NCI-H2107 treated with DMSO at 0.1 percent for 48 hours (cell line): ENCODE data around the gene MKX.

Experiments
- DNase-seq: peaks from one replicate; lab custom pipeline; 2025; ENCODE audit not compliant: unreplicated experiment; lab: John Stamatoyannopoulos, UW

Gene MKX, protein sequence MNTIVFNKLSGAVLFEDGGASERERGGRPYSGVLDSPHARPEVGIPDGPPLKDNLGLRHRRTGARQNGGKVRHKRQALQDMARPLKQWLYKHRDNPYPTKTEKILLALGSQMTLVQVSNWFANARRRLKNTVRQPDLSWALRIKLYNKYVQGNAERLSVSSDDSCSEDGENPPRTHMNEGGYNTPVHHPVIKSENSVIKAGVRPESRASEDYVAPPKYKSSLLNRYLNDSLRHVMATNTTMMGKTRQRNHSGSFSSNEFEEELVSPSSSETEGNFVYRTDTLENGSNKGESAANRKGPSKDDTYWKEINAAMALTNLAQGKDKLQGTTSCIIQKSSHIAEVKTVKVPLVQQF

DNA sequence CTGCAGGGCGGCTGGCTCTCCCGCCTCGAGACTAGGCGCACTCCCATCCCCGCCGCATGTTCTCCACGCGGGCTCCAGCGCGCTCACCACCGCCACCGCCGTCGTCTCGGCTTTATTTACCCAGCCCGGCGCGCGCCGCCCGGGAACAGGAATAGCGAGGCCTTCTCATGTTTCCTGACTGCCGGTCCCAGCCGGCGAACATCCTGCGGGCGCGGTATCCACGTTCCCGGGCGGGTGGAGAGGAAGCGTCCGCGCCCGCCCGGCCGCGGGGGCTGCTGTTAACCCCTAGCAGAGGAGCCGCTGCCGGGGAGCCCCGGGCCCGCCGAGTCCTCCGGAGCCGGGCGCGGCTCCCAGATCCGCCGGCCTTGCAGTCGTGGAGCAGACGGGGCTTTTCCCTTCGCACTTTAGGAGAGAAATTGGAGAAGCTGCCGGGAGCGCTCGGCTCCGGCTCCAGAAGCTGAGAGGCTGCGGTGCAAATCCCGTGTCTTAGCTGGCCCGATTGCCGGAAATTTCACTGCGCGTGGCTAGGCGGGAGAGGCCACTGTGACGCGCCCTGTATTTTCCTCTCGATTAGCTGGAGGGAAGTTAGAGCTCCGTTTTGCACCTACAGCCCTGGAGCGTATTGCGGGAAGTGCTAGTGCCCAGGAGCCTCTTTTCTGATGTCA lies at the start of gene MKX:
TSS of gene MKX (minus strand) at position 88 of the 665 bp plus-strand sequence. CDS start 2,404 bp downstream, outside the sequence.
- no peak for DNase-seq

DNA sequence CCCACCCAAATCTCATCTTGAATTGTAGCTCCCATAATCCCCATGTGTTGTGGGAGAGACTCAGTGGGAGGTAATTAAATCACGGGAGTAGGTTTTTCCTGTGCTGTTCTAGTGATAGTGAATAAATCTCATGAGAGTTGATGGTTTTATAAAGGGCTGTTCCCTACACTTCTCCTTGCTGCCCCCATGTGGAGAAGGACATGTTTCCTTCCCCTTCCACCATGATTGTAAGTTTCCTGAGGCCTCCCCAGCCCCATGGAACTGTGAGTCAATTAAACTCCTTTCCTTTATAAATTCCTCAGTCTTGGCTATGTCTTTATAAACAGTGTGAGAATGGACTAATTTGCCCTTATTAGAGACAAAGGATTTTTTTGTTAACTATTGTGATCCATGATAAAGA lies 48.5 kb upstream of the MKX start:
- no peak for DNase-seq

DNA sequence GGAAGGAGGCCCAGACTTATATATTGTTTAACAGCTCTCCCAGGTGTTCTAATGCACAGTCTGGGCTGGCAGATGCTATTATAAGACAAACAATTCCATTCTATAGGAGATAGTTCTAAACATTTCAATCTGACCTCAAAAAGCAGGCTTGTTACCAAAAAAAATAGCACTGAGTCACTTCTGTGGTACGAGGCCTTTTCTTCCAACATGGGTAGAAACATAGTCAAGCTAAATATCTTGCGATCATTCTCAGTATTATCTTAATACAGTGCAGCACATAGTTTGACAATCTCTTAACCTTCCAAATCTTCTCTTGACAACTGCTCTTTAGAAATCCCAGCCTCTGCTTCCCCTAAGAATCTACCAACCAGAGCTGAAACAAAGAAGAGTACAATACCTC lies 46.6 kb upstream of the MKX start:
- no peak for DNase-seq

GRCh38 chr10:27784272-27784671 lies 38.7 kb upstream of the MKX start:
- no peak for DNase-seq

- no peak for DNase-seq
These were observed 38.0 kb upstream of the MKX start for GRCh38 chr10:27783660-27784059.

- DNase-seq = no peak
These were observed 33.9 kb upstream of the MKX start for GRCh38 chr10:27779462-27780015.

GRCh38 chr10:27774831-27775230 lies 29.2 kb upstream of the MKX start:
- no peak for DNase-seq

GRCh38 chr10:27771231-27771630 lies 25.6 kb upstream of the MKX start:
- no peak for DNase-seq

DNA sequence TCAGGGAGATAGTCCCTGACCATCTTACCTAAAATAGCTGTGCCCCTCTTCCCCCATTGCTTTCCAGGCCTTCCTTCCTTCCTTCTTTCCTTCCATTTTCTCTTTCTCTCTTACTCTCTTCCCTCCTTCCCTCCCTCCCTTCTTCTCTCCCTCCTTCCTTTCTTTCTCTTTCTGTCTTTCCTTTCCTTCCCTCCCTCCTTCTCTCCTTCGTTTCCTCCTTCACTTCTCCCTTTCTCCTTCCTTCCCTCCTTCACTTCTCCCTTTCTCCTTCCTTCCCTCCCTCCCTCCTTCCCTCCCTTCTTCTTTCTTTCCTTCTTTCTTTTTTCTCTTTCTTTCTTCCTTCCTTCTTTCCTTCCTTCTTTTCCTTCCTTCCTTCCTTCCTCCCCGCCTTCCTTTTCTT lies 24.6 kb upstream of the MKX start:
- no peak for DNase-seq

DNA sequence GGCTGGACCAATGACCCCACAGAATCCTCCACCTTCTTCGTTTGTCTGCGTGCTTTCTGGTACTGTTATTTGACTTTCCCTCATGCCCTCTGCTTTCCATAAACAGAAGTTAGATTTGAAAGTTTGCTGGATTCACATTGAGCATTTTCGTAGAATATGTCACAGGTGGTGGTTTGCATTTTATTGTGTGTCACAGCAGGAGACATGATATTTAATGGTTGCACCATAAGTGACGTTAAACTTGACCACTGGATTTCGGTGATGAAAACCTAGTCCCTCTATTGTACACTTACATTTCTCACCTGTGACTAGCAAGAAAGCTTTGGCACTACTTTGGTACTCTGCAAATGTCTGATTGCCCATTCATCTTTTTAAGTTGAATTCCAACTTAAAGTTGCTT lies 15.2 kb upstream of the MKX start:
- DNase-seq = no peak

DNA sequence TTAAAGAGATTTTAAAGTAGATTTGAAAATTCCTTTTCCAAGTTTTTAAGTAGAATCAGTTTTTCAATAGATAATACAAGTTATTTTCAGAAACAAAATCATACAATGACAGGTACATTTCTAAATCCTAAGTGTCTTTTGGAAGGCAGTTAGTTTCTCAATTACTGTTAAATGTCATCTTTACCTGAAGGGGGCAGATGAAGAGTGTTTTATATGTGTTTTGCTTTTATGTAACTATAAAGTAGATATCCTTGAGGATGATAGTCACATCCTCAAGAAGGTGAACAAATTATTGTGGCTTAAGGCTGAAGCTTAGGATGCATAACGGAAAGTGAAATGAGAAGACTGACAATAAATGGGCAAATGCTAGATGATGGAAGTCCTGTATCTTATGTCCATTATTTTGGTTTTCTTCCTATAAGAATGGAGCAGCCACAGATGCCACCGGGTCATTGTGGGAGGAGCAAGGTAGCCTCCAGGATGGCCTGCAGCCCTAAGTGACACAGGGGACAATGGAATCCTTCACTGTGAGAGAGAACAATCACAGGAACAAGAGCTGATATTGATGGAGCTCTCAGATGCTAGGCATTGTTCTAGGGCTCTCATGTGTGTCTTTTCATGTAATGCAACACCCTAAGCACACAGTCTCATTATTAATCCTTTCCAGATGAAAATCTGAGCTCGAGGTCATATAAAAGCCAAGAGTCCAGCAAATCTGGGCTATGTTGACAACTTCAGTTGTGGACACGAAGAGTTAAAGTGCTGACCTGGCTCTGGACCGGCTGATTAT lies 14.1 kb upstream of the MKX start:
- DNase-seq = no peak

DNA sequence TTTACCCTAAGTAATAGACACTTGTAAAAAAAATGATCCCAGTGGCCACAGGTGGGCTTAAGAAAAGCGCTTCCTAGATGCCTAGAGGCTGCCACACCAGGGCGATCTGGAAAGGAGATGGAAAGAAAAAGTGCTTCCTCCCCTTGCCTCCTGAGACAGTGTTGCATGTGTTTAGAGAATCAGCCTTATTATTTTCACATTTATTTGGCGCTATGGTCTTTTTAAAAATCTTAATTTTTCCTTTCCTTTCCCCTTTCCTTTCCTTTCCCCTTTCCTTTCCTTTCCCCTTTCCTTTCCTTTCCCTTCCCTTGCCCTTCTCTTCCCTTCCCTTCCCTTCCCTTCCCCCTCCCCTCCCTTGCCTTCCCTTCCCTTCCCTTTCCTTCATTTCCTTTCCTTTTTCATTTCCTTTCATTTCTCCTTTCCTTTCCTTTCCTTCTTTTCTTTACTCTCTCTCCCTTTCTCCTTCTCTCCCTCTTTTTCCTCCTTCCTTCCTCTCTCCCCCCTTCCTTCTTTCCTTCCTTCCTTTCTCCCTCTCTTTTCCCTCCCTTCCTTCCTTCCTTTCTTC lies 7.1 kb upstream of the MKX start:
- no peak for DNase-seq

GRCh38 chr10:27748601-27749000 lies 3.0 kb upstream of the MKX start:
- no peak for DNase-seq

DNA sequence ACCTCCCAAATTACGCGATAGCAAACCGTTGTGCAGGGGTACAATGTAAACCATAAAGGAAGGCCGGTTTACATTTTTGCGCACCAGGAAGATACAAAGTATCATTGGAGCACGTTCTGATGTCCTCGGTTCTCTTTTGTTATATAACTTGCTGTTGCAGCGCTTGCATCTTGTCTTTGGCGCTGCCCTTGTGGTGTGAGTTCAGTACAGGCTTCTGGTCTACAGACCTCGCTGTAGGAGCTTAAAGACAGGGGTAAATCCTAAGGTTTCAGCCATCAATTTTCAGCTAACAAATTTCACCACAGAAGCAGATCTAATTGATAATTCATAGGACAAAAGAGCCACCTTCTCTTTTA lies 1.5 kb upstream of the MKX start:
- DNase-seq = no peak

DNA sequence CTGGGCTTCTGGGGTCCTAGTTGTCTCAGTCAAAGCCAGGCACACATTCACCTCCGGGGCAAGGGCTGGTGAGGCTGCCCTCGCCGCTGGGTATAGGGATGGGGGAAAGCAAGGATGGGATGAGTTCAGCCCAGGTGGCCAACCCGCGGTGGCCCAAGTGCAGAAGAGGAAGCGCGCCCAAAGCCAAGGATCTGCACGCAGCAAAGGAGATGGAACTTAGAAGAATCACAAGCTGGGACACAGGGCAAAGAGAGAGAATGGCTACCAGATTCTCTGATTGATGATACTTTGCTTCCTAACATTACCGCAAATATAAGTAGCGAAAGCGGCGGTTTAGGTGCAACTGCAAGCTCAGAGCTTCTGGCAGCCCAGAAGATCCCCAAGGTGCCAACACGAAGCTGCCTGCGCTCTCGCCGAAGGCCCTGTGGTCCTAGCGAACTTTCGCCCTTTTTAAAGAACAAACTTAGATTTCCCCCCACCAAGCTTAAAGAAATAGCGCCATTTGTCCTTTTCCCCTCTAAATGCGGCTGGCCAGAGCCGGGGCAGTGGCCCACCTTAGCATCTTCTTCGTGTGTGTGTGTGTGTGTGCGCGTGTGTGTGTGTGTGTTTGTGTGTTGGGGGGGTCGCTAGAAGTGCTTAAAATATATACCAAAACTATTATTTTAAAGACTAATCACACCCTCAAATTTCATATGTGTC lies 927 bp upstream of the MKX start:
- DNase-seq = no peak

DNA sequence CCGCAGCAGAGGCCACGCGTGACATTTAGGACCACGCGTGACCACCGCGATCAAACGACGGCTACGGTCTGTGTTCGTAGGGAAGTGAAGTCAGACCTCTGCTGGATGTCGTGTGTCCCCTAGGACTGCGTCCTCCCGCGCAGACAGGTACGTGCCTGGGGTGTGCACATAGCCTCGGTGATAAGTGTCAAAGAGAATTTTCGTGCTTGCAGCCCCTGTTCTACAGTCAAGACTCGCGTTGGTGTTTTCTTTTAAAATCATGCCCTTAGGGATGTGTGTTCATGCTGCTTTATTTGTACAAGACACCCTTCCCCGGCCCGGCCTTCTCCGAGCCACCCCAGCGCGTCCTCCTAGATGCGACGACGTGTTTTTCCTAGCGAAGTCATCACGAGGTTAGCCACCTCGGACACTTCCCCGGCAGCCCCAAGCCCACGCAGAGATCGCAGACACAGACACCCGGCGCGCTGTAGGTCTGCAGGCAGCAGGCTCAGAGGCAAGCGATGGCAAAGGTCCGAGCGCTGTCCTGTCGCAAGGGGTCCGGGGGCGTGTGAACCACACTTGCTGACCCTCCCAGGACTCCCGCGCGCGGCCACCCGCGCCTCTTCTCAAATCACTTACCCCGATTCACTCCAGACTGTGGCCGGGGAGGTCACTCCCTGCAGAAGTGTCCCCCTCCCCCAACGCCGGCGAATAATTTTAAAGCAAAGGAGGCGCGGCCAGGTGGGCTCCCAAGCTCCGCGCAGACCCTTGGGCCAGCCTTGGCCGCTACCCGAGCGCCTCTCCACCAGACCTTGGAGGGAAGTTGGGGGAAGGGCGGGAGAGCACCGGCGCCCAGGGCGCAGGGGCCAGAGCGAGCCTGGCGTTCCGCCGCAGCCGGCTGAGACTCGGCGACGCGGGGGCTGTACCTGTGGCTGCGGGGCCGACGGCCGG lies 552 bp downstream of the MKX start:
- peak; percentile 5 for DNase-seq

GRCh38 chr10:27743877-27744801 lies 1.5 kb downstream of the MKX start:
- no peak for DNase-seq

GRCh38 chr10:27743012-27743876 lies 2.4 kb downstream of the MKX start:
- no peak for DNase-seq
